Adipocyte (in vitro differentiated cells): ENCODE measurements around the gene DNASE1L1.

Experiments used
- DNase-seq: peaks from one replicate; pipeline ENCODE4 v3.0.0-alpha.2; 2015; ENCODE audit warnings: low read depth
- H3K27me3 ChIP-seq: replicated peaks from 2 replicates; pipeline ENCODE4 v1.7.0; 2013; ENCODE audit warnings: mild to moderate bottlenecking, low read length, moderate library complexity; ENCODE audit not compliant: control insufficient read depth, insufficient read depth
- H3K36me3 ChIP-seq: 2 replicates; pipeline ENCODE4 v1.7.0; 2013; ENCODE audit warnings: low read length, mild to moderate bottlenecking, moderate library complexity; ENCODE audit not compliant: control insufficient read depth, insufficient read depth, severe bottlenecking
- H3K4me1 ChIP-seq: 2 replicates; pipeline ENCODE4 v1.7.0; 2013; ENCODE audit warnings: mild to moderate bottlenecking, low read length, moderate library complexity; ENCODE audit not compliant: control insufficient read depth, insufficient read depth
- H3K4me3 ChIP-seq: 2 replicates; pipeline ENCODE4 v1.7.0; 2013; ENCODE audit warnings: mild to moderate bottlenecking, low read length, moderate library complexity
- H3K9ac ChIP-seq: 2 replicates; pipeline ENCODE4 v1.7.0; 2013; ENCODE audit warnings: mild to moderate bottlenecking, low read length, moderate library complexity
- H3K9me3 ChIP-seq: 2 replicates; pipeline ENCODE4 v1.7.0; 2013; ENCODE audit warnings: mild to moderate bottlenecking, low read length, moderate library complexity; ENCODE audit not compliant: control insufficient read depth

The DNASE1L1 gene

GRCh38 chrX:154360155-154360713 lies 48.8 kb downstream of the DNASE1L1 start:
- H3K27me3 ChIP-seq: no peaks in the 10 kb centered on the region
- peaks cover 82% of the 10 kb centered on the region for H3K36me3 ChIP-seq
- H3K4me1 ChIP-seq: no peaks in the 10 kb centered on the region
- no peak for DNase-seq
- H3K9me3 ChIP-seq: no peaks in the 10 kb centered on the region
- no peak overlapping the region for H3K4me3 ChIP-seq
- no peak overlapping the region for H3K9ac ChIP-seq

GRCh38 chrX:154359362-154360154 lies 49.5 kb downstream of the DNASE1L1 start:
- peaks cover 82% of the 10 kb centered on the region for H3K36me3 ChIP-seq
- no peak overlapping the region for H3K4me3 ChIP-seq
- no peaks in the 10 kb centered on the region for H3K27me3 ChIP-seq
- no peak for DNase-seq
- no peak overlapping the region for H3K9ac ChIP-seq
- H3K4me1 ChIP-seq: no peaks in the 10 kb centered on the region
- no peaks in the 10 kb centered on the region for H3K9me3 ChIP-seq

- no peak for DNase-seq
- Histone ChIP-seq H3K9me3 (no peaks in the 10 kb centered on the region), H3K4me1 (no peaks in the 10 kb centered on the region), H3K9ac (no peak overlapping the region), H3K27me3 (no peaks in the 10 kb centered on the region), H3K4me3 (no peak overlapping the region), H3K36me3 (peaks cover 82% of the 10 kb centered on the region)
Measured at GRCh38 chrX:154358829-154359228, 50.2 kb downstream of the DNASE1L1 start.

- H3K36me3 ChIP-seq: peaks cover 86% of the 10 kb centered on the region
- H3K4me3 ChIP-seq: no peak overlapping the region
- no peak overlapping the region for H3K9ac ChIP-seq
- H3K9me3 ChIP-seq: no peaks in the 10 kb centered on the region
- no peak for DNase-seq
- no peaks in the 10 kb centered on the region for H3K4me1 ChIP-seq
- no peaks in the 10 kb centered on the region for H3K27me3 ChIP-seq
Measured at GRCh38 chrX:154358011-154358410, 51.0 kb downstream of the DNASE1L1 start.

GRCh38 chrX:154357205-154357604 lies 51.8 kb downstream of the DNASE1L1 start:
- H3K4me1 ChIP-seq: no peaks in the 10 kb centered on the region
- H3K27me3 ChIP-seq: no peaks in the 10 kb centered on the region
- H3K36me3 ChIP-seq: peaks cover 85% of the 10 kb centered on the region
- H3K9me3 ChIP-seq: no peaks in the 10 kb centered on the region
- no peak for DNase-seq
- no peak overlapping the region for H3K4me3 ChIP-seq
- no peak overlapping the region for H3K9ac ChIP-seq

GRCh38 chrX:154356596-154356995 lies 52.5 kb downstream of the DNASE1L1 start:
- Histone ChIP-seq H3K4me3 (no peak overlapping the region), H3K4me1 (no peaks in the 10 kb centered on the region), H3K27me3 (no peaks in the 10 kb centered on the region), H3K9me3 (no peaks in the 10 kb centered on the region), H3K9ac (no peak overlapping the region), H3K36me3 (peaks cover 85% of the 10 kb centered on the region)
- DNase-seq: no peak

- no peak overlapping the region for H3K9ac ChIP-seq
- DNase-seq: no peak
- no peaks in the 10 kb centered on the region for H3K27me3 ChIP-seq
- no peaks in the 10 kb centered on the region for H3K9me3 ChIP-seq
- peaks cover 89% of the 10 kb centered on the region for H3K36me3 ChIP-seq
- no peaks in the 10 kb centered on the region for H3K4me1 ChIP-seq
- no peak overlapping the region for H3K4me3 ChIP-seq
Measured at GRCh38 chrX:154355776-154356140, 53.3 kb downstream of the DNASE1L1 start.

GRCh38 chrX:154355094-154355775 lies 53.8 kb downstream of the DNASE1L1 start:
- Histone ChIP-seq H3K36me3 (peaks cover 90% of the 10 kb centered on the region), H3K4me3 (no peak overlapping the region), H3K9me3 (no peaks in the 10 kb centered on the region), H3K4me1 (no peaks in the 10 kb centered on the region), H3K9ac (no peak overlapping the region), H3K27me3 (no peaks in the 10 kb centered on the region)
- no peak for DNase-seq

- DNase-seq: no peak
- peaks cover 90% of the 10 kb centered on the region for H3K36me3 ChIP-seq
- no peak overlapping the region for H3K9ac ChIP-seq
Measured at GRCh38 chrX:154354516-154354915, 54.5 kb downstream of the DNASE1L1 start.

GRCh38 chrX:154354013-154354412 lies 55.0 kb downstream of the DNASE1L1 start:
- H3K4me3 ChIP-seq: no peak overlapping the region
- no peaks in the 10 kb centered on the region for H3K4me1 ChIP-seq
- DNase-seq: no peak
- H3K27me3 ChIP-seq: no peaks in the 10 kb centered on the region
- peaks cover 89% of the 10 kb centered on the region for H3K36me3 ChIP-seq
- H3K9ac ChIP-seq: no peak overlapping the region
- no peaks in the 10 kb centered on the region for H3K9me3 ChIP-seq

More at GRCh38 chrX:154354516-154354915, 54.5 kb downstream of the DNASE1L1 start:
- no peaks in the 10 kb centered on the region for H3K9me3 ChIP-seq
- H3K4me3 ChIP-seq: no peak overlapping the region
- H3K4me1 ChIP-seq: no peaks in the 10 kb centered on the region
- H3K27me3 ChIP-seq: no peaks in the 10 kb centered on the region

- no peaks in the 10 kb centered on the region for H3K27me3 ChIP-seq
- H3K4me3 ChIP-seq: no peak overlapping the region
- H3K4me1 ChIP-seq: no peaks in the 10 kb centered on the region
- H3K9ac ChIP-seq: no peak overlapping the region
- H3K9me3 ChIP-seq: no peaks in the 10 kb centered on the region
- H3K36me3 ChIP-seq: peaks cover 89% of the 10 kb centered on the region
- no peak for DNase-seq
Measured at GRCh38 chrX:154353172-154353843, 55.7 kb downstream of the DNASE1L1 start.
